HepG2 (cell line): ENCODE results near the gene EZH1. TPM values are rescaled to one million over a fixed set of nuclear protein-coding genes. Genes with fewer than 3 reads are reported as not detected.

Experiments used
- ATAC-seq: fragments of 200-7000 bp; cut with Tn5 transposase; 3 replicates; pipeline ENCODE4 v1.9.1; 2020; ENCODE audit warnings: mild to moderate bottlenecking, moderate library complexity
- BruUV-seq: library from RNA; stranded (reverse); fragments of 400-500 nt; replicated peaks from 2 replicates; lab custom pipeline; 2021; lab: Mats Ljungman, UMichigan
- CTCF ChIA-PET: fragments of 300-600 bp; formaldehyde crosslinking; extraction: SDS; loops from one replicate; lab custom pipeline; 2021; ENCODE audit warnings: low total read pairs, inconsistent platforms, low intra/inter-chr PET ratio; lab: Yijun Ruan, JAX
- POLR2A ChIA-PET: fragments of 350-600 bp; sonication (Branson Sonifier 250); formaldehyde crosslinking; loops from one replicate; lab custom pipeline; 2020; ENCODE audit warnings: antibody characterized with exemption, inconsistent platforms; lab: Yijun Ruan, JAX
- DNase-seq: peaks from one replicate; pipeline ENCODE4 v3.0.0-alpha.2; 2015; ENCODE audit warnings: low spot score
- FAIRE-seq: peaks from 3 replicates; lab custom pipeline; 2011; peaks lifted over from hg19 to GRCh38; lab: Jason Lieb, UNC
- H2AFZ ChIP-seq: one replicate; pipeline ENCODE4 v1.6.1; 2011; ENCODE audit warnings: low read length, inconsistent platforms
- H3K27ac ChIP-seq: fragments of 300-600 bp; 3 replicates; pipeline ENCODE4 v1.8.0; 2011; ENCODE audit warnings: mixed run types, mild to moderate bottlenecking, mixed read lengths, low read length, inconsistent platforms; ENCODE audit not compliant: insufficient read depth; ENCODE audit errors: extremely low read length
- H3K27me3 ChIP-seq, 2 experiments: fragments of 200-600 bp in 1 of 2; 2 replicates in 1 of 2; 3 replicates in 1 of 2; pipeline versions ENCODE4 v1.6.0 to v1.8.0; 2011; ENCODE audit warnings: low read length in 2 of 2, mild to moderate bottlenecking in 2 of 2, moderate library complexity in 2 of 2, inconsistent platforms in 1 of 2; ENCODE audit not compliant: insufficient read depth in 2 of 2, control insufficient read depth in 1 of 2
- H3K36me3 ChIP-seq, 2 experiments: fragments of 200-600 bp in 1 of 2; replicated peaks in 1 of 2; 2 replicates in 1 of 2; 3 replicates in 1 of 2; pipeline versions ENCODE4 v1.5.1 to v1.8.0; 2011; ENCODE audit warnings: low read length in 2 of 2, inconsistent platforms in 1 of 2; ENCODE audit not compliant: insufficient read depth in 2 of 2, control insufficient read depth in 1 of 2
- H3K4me1 ChIP-seq: 2 replicates; pipeline ENCODE4 v1.5.1; 2012; ENCODE audit warnings: low read length, inconsistent platforms; ENCODE audit not compliant: insufficient read depth
- H3K4me2 ChIP-seq: 2 replicates; pipeline ENCODE4 v1.6.0; 2011; ENCODE audit warnings: low read depth, low read length, inconsistent platforms
- H3K4me3 ChIP-seq, 3 experiments: fragments of 200-600 bp in 1 of 3; sonication (generic), shearing (Covaris generic) in 1 of 3; replicated peaks in 1 of 3; 2 replicates each; pipeline ENCODE4 v1.5.1; 2011 to 2016; ENCODE audit warnings: low read length in 3 of 3, inconsistent platforms in 2 of 3, low read depth in 2 of 3, mild to moderate bottlenecking in 2 of 3, control low read depth in 1 of 3, mixed read lengths in 1 of 3; ENCODE audit not compliant: insufficient read depth in 1 of 3
- H3K79me2 ChIP-seq: one replicate; pipeline ENCODE4 v1.6.1; 2011; ENCODE audit warnings: low read length, inconsistent platforms; ENCODE audit not compliant: insufficient read depth
- H3K9ac ChIP-seq: 2 replicates; pipeline ENCODE4 v1.6.0; 2011; ENCODE audit warnings: mild to moderate bottlenecking, low read depth, low read length, inconsistent platforms; ENCODE audit not compliant: insufficient read depth
- H3K9me3 ChIP-seq: 2 replicates; pipeline ENCODE4 v1.5.1; 2012; ENCODE audit warnings: mild to moderate bottlenecking, low read length
- H4K20me1 ChIP-seq: 2 replicates; pipeline ENCODE4 v1.6.0; 2011; ENCODE audit warnings: inconsistent platforms, mild to moderate bottlenecking, low read length, moderate library complexity; ENCODE audit not compliant: insufficient read depth
- ATF7 ChIP-seq, 2 experiments: fragments of 450-650 bp in 1 of 2; sonication (generic) in 1 of 2; formaldehyde crosslinking in 1 of 2; IDR thresholded peaks; 2 replicates each; pipeline versions ENCODE4 v1.4.0 to v1.6.1; 2016 to 2020; ENCODE audit warnings: antibody characterized with exemption in 1 of 2, mild to moderate bottlenecking in 1 of 2, missing genetic modification reagents in 1 of 2
- BORCS8-MEF2B ChIP-seq: sonication (generic); formaldehyde crosslinking; IDR thresholded peaks from 2 replicates; pipeline ENCODE4 v1.8.0; 2022; ENCODE audit warnings: mild to moderate bottlenecking, missing genetic modification reagents
- FOXA3 ChIP-seq: IDR thresholded peaks from 2 replicates; pipeline ENCODE4 v1.6.1; 2016; ENCODE audit warnings: missing genetic modification reagents, missing compliant biosample characterization
- FOXO4 ChIP-seq: sonication (generic); formaldehyde crosslinking; conservative IDR thresholded peaks from 2 replicates; pipeline ENCODE4 v1.8.1; 2023; ENCODE audit warnings: missing genetic modification reagents
- HNF1B ChIP-seq: sonication (generic); formaldehyde crosslinking; IDR thresholded peaks from 2 replicates; pipeline ENCODE4 v1.5.1; 2020; ENCODE audit warnings: mild to moderate bottlenecking, moderate library complexity, missing genetic modification reagents
- NRL ChIP-seq: sonication (generic); formaldehyde crosslinking; IDR thresholded peaks from 2 replicates; pipeline ENCODE4 v1.5.0; 2020; ENCODE audit warnings: missing genetic modification reagents, mild to moderate bottlenecking, moderate library complexity, borderline replicate concordance
- RCOR2 ChIP-seq: IDR thresholded peaks from 2 replicates; pipeline ENCODE4 v1.6.1; 2016; ENCODE audit warnings: missing biosample characterization, missing genetic modification reagents
- SOX13 ChIP-seq, 3 experiments: fragments of 450-650 bp in 1 of 3; sonication (generic) in 1 of 3; formaldehyde crosslinking in 1 of 3; IDR thresholded peaks in 2 of 3; conservative IDR thresholded peaks in 1 of 3; 2 replicates each; pipeline versions ENCODE4 v1.5.0 to v1.6.1; 2016 to 2020; ENCODE audit warnings: antibody characterized with exemption in 1 of 3, mild to moderate bottlenecking in 1 of 3, missing compliant biosample characterization in 1 of 3, missing genetic modification reagents in 1 of 3, moderate library complexity in 1 of 3
- THAP7 ChIP-seq: sonication (generic); formaldehyde crosslinking; IDR thresholded peaks from 2 replicates; pipeline ENCODE4 v1.8.1; 2023; ENCODE audit warnings: mild to moderate bottlenecking, missing genetic modification reagents
- U2AF1 ChIP-seq: fragments of 200-400 bp; formaldehyde crosslinking; optimal IDR thresholded peaks from 2 replicates; pipeline ENCODE3; 2017; ENCODE audit warnings: mild to moderate bottlenecking, low read depth, low read length
- ZBTB44 ChIP-seq: sonication (generic); formaldehyde crosslinking; IDR thresholded peaks from 2 replicates; pipeline ENCODE4 v1.4.0; 2020; ENCODE audit warnings: missing genetic modification reagents
- ZBTB8A ChIP-seq: sonication (generic); formaldehyde crosslinking; IDR thresholded peaks from 2 replicates; pipeline ENCODE4 v1.4.0; 2020; ENCODE audit warnings: mild to moderate bottlenecking, low read depth, missing genetic modification reagents, borderline replicate concordance
- ZFP36 ChIP-seq: fragments of 150-350 bp; IDR thresholded peaks from 2 replicates; pipeline ENCODE4 v1.6.1; 2018; ENCODE audit warnings: borderline replicate concordance, low read length, low read depth; ENCODE audit not compliant: partially characterized antibody
- ZNF136 ChIP-seq: sonication (generic); formaldehyde crosslinking; IDR thresholded peaks from 2 replicates; pipeline ENCODE4 v1.8.1; 2022; ENCODE audit warnings: low read depth, mild to moderate bottlenecking, moderate library complexity, missing genetic modification reagents
- ZNF143 ChIP-seq: sonication (generic); formaldehyde crosslinking; IDR thresholded peaks from 2 replicates; pipeline ENCODE4 v1.4.0; 2020; ENCODE audit warnings: missing genetic modification reagents
- ZNF282 ChIP-seq: fragments of 450-650 bp; IDR thresholded peaks from 2 replicates; pipeline ENCODE4 v1.6.1; 2018; ENCODE audit not compliant: partially characterized antibody
- ZNF414 ChIP-seq: sonication (generic); formaldehyde crosslinking; IDR thresholded peaks from 2 replicates; pipeline ENCODE4 v1.5.0; 2020; ENCODE audit warnings: missing genetic modification reagents
- ZNF660 ChIP-seq: sonication (generic); formaldehyde crosslinking; IDR thresholded peaks from 2 replicates; pipeline ENCODE4 v1.5.1; 2020; ENCODE audit warnings: mild to moderate bottlenecking, low read depth, missing genetic modification reagents, borderline replicate concordance
- ZNF720 ChIP-seq: sonication (generic); formaldehyde crosslinking; IDR thresholded peaks from 2 replicates; pipeline ENCODE4 v1.4.0; 2020; ENCODE audit warnings: missing genetic modification reagents
- whole genome bisulfite sequencing: methylation state at CpG from one replicate; pipeline ENCODE4 v1.1.6; 2017; ENCODE audit warnings: low lambda C conversion rate; 5-methylcytosine and 5-hydroxymethylcytosine counted together
- in situ Hi-C: cut with HindIII; loops from 2 replicates; pipeline ENCODE4 v1.10.0; 2017; ENCODE audit warnings: low pct_unique_long_range_greater_than_20kb; ENCODE audit not compliant: extremely low pct_ligation_motif_present
- intact Hi-C: fragments of 100-400 bp; cut with micrococcal nuclease; formaldehyde crosslinking; loops from one replicate; pipeline ENCODE4 v1.10.0; 2022; ENCODE audit not compliant: unreplicated experiment
- polyA plus RNA-seq, 8 experiments: library from polyadenylated mRNA; depleted of rRNA in 3 of 8; stranded (reverse) in 7 of 8; unstranded in 1 of 8; fragments of >200 nt; fragmentation: Illumina TruSeq in 4 of 8; extraction: Trizol in 4 of 8; gene quantifications; 2 replicates each; pipeline versions ENCODE4 v1.2.1 to v1.2.3, GENCODE V29; 2011 to 2016; ENCODE audit warnings: low read depth in 4 of 8, missing spikeins in 1 of 8, mixed read lengths in 1 of 8; ENCODE audit not compliant: insufficient read depth in 1 of 8
- total RNA-seq, 5 experiments: library from RNA; depleted of rRNA; stranded (reverse); fragments of >200 nt; fragmentation: Illumina TruSeq; extraction: Trizol; gene quantifications; 2 replicates each; pipeline ENCODE4 v1.2.3, GENCODE V29; 2016; ENCODE audit warnings: low read depth in 1 of 5

Gene EZH1
- total and polyA plus RNA-seq, 2 of the 13 experiments (the other 11 are each of a cell fraction or from before 2014, with no cell fraction given), result 11.6 to 24.0 TPM

- WGBS, result 94% methylated on average over 2 of the region's 2 CpGs
- POLR2A ChIA-PET, result no interaction called here
- Histone ChIP-seq H4K20me1 (no peaks in the 10 kb centered on the region), H3K9me3 (no peaks in the 10 kb centered on the region), H3K4me1 (no peaks in the 10 kb centered on the region), H3K4me2 (no peak overlapping the region), H3K79me2 (no peaks in the 10 kb centered on the region), H3K9ac (no peak overlapping the region), H2AFZ (no peak overlapping the region), H3K27ac (no peak overlapping the region), H3K4me3 (no peak overlapping the region), H3K36me3 (peaks cover 29 to 55% of the 10 kb centered on the region in 2 experiments; a peak in 4 of 5 replicates), H3K27me3 (no peaks in the 10 kb centered on the region)
- ATAC-seq (no peak), FAIRE-seq (no peak), DNase-seq (no peak)
- CTCF ChIA-PET, result no interaction called here
- intact Hi-C loops, result no loop called here
- no peak for TF ChIP-seq ZBTB44
- no peak for TF ChIP-seq NRL
- TF ChIP-seq ZNF136 (CRISPR knock-in tag), result no peak
- TF ChIP-seq ZNF660 (CRISPR knock-in tag), result no peak
- TF ChIP-seq BORCS8-MEF2B (CRISPR knock-in tag), result no peak
- TF ChIP-seq ZNF282, result no peak
- no peak for TF ChIP-seq U2AF1
- no peak for TF ChIP-seq RCOR2
- no peak for TF ChIP-seq ATF7 (IDR thresholded peaks at IDR 0.05)
- no peak for TF ChIP-seq ATF7 (CRISPR knock-in tag; IDR thresholded peaks at IDR 0.05)
- TF ChIP-seq ZNF720 (CRISPR knock-in tag), result no peak
- no peak for TF ChIP-seq ZBTB8A (CRISPR knock-in tag)
- no peak for TF ChIP-seq FOXO4 (CRISPR knock-in tag)
- TF ChIP-seq HNF1B (CRISPR knock-in tag), result no peak
- TF ChIP-seq ZNF143, result no peak
- TF ChIP-seq SOX13 (IDR thresholded peaks at IDR 0.05), result no peak
- TF ChIP-seq SOX13 (CRISPR knock-in tag; conservative IDR thresholded peaks at IDR 0.05 in 1 of 2, IDR thresholded peaks at IDR 0.05 in 1 of 2), result no peak
- no peak for TF ChIP-seq ZFP36
- no peak for TF ChIP-seq ZNF414 (CRISPR knock-in tag)
- TF ChIP-seq THAP7 (CRISPR knock-in tag), result no peak
- TF ChIP-seq FOXA3, result no peak
- no TSS peak for BruUV-seq
- in situ Hi-C loops, result no loop called here
Observed at GRCh38 chr17:42709561-42709960, 35.3 kb downstream of the EZH1 start.
